ENCODE measurements around the gene C16orf89.

Gene C16orf89

DNA sequence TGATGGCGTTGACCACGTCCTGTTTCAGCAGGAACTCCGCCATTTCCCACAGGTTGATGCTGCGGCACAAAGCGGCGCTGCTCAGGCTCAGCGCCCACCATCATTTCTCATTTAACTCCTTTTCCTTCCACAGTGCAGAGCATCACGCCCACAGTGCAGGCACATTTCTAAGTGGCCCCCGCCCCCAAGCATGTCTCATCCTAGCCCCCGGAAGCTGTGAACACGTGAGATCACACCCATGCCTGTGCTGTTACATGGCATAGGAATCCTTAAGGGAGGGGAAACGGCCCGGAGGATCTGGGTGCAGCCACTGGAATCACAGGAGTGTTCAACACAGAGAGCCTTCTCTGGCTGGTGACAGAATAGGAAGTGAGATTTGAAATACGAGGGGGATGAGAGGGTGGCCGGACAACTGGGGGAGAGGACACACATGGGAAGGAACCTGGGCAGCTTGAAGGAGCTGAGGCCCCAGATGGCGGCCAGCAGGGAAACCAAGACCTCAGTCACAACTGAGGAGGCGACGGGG lies 36.7 kb downstream of the C16orf89 start:
- no peak for DNase-seq (ENCODE audit: low read depth in 2 of 2)

DNA sequence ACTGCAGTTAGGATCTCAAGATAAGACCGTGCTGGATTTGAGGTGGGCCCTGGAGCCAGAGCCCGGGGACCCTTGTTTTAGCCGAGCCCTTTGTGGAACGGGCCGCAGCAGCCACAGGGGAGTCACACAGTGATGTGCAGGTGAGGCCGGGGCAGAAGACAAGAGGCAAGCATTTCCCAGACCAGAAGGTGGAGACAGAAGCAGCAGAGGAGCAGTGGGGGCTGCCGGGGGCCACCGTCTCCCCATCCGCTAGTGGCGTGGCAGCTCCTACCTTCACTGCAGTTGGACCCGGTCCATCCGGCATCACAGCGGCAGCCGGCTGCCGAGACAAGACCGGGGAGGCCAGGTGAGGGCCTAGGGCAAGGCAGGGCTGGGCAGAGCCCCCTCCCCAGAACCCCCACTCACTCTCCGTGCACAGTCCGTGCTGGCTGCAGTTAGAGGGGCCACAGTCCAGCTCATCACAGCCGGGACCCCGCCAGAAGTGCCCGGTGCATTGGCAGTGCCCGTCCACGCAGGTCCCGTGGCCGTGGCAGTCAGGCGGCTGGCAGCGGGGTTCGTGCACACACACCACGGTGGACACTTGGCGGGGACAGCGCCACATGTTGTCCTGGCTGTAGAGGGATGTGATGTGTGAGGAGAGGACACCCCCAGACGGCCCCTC lies 38.1 kb downstream of the C16orf89 start:
- no peak for DNase-seq (ENCODE audit: low read depth in 2 of 2)

DNA sequence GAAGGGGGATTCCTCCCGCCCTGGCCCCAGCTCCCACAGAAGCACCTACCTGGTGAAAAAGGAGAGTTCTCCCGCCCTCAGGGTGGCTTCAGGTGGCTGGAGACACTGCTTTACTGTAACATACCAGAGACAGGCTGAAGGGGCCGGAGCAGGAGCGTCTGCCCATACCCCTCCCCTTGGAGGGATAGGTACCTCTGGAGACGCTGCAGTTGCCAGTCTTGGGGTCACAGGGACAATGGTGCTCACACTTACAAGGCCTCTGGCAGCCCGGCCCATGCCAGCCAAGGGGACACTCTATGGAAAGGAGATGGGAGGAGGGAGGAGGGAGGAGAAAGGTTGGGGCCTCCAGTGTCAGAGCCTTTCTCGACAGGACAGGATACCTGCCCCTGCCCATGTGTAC lies 38.7 kb downstream of the C16orf89 start:
- no peak for DNase-seq (ENCODE audit: low read depth in 2 of 2)

DNA sequence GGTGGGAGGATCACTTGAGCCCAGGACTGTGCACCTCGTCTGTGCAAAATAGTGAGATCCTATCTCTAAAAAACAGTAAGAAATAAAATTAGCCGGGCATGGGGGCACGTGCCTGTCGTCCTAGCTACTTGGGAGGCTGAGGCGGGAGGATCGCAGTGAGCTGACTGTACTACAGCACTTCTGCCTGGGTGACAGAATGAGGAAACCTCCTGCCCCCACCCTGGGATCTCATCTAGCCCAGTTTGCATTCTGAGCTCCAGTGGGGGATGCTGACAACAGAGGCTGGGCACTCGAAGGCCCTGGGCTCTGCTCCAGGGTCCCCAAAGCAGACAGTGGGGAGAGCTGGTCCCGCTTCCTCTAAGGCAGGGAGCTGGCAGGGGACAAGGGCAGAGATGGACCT lies 39.1 kb downstream of the C16orf89 start:
- no peak for DNase-seq (ENCODE audit: low read depth in 2 of 2)

DNA sequence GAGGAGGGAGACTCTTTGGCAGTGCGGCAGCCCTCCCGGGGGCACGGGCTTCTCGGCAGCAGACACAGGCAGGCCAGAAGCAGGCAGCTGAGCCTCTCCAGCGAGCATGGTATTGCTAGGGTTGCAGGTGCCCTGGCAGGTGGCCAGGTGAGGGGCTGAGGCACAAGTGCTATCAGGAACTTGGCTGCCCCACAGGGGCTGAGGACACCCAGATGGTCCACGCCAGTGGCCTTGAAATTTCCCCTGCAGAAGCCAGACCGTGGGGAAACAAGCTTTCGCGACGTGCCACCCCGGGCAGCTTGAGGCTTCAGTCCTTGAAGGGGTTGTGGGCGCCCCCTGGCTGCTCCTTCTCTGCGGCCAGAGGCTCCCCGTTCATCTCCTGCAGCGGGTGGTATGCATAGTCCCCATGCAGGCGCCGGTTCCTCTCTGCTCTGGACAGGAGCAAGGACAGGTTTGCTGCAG lies 40.6 kb downstream of the C16orf89 start:
- no peak for DNase-seq (ENCODE audit: low read depth in 2 of 2)

DNA sequence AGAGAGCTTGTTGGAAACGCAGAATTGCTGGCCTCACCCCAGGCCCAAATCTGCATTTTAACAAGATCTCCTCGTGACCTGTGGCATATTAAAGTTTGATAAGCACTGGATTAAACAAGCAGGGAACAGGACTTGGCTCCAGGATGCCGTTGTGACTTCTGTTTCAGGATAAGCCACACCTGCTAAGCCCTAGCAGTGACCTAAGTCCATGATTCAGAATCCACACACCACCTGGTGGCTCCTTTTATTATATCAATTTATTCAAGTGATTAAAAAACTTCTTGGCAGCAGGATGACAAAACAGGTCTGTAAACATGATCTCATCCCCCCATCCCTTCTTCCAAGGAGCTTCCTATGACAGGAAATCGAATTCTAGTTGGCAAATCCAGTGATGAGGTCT lies 41.1 kb downstream of the C16orf89 start:
- no peak for DNase-seq (ENCODE audit: low read depth in 2 of 2)

DNA sequence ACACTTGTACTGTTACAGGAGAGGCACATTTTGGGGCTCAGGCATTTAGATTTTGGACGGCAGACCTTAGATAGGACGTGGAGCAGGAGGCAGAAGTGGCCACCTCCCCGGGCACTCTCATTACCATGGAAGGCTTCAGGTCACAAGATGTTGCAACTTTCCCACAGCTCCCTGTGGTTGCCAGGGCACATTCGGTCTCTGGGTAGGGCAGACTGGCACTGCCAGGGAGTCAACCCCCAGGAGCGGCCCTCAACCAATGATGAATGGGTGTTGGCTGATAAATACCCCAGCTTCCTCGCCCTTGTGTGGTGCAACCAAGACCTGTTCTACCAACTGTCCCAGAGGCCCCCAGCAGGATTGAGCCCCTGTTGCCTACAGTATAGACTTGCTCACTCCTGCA lies 43.2 kb downstream of the C16orf89 start:
- no peak for DNase-seq (ENCODE audit: low read depth in 2 of 2)

DNA sequence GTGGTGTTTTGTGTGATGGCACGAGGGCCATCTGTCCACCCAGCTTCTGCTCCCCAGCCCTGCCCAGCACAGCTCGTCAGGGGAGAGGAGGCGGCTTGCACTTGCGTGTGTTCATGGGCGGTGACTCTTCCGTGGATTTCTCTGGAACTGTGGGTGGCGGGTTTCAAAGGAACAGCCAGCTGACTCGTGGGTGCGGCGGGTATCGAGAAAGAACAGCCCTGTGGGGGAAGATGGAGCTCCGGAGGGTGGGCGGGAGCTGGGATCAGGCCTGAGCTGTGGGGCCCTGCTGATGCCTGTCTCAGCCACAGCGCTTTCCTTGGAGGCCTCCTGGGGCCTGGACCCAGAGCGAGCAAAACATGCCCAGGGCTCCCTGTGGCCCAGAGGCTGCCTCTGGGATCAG lies 45.2 kb downstream of the C16orf89 start:
- DNase-seq (ENCODE audit: low read depth in 2 of 2) = no peak

DNA sequence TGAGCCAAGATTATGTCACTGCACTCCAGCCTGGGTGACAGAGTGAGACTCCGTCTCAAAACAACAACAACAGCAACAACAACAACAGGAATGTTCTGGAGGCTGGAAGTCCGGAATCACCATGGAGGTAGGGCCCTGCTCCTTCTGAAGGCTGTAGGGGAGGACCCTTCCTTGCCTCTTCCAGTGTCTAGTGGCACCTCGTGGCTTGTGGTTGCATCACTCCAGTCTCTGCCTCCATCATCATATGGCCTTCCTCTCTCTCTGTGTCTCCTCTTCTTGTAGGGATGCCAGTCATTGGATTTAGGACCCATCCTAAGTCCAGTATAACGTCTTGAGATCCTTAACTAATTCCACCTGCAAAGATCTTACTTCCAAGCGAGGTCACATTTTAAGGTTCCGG lies 46.0 kb downstream of the C16orf89 start:
- no peak for DNase-seq (ENCODE audit: low read depth in 2 of 2)

DNA sequence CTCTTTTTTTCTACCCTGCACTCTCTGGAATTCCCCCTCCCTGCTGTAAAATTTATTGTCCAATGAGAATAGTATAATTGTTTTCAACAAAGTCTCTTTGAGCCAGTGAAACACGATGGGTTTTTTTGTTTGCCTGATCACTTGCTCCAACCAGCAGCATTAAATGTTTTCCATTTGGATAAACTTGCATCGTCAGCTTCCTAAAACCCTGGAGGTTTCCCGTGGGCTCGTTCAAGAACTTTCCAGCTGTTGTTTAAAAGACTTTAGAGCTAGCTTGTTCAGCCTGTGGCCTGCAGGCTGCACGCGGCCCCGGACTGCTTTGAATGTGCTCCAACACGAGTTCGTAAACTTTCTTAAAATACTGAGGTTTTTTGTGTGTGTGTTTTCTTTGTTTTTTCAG lies 47.0 kb downstream of the C16orf89 start:
- no peak for DNase-seq (ENCODE audit: low read depth in 2 of 2)

DNA sequence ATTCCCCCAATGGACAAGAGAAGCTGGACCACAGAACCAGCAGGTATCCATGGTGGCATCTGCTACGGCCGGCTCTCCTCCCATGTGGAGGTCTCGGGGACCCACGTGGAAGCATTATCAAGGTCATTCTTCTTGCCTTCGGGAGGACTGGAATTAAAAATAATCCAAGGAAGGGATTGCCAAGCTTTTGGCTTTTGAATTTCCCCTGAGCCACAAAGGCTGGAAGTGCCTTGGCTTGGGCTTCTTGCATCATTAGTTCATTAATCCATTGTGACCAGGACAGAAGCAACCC lies 48.1 kb downstream of the C16orf89 start:
- no peak for DNase-seq (ENCODE audit: low read depth in 2 of 2)

DNA sequence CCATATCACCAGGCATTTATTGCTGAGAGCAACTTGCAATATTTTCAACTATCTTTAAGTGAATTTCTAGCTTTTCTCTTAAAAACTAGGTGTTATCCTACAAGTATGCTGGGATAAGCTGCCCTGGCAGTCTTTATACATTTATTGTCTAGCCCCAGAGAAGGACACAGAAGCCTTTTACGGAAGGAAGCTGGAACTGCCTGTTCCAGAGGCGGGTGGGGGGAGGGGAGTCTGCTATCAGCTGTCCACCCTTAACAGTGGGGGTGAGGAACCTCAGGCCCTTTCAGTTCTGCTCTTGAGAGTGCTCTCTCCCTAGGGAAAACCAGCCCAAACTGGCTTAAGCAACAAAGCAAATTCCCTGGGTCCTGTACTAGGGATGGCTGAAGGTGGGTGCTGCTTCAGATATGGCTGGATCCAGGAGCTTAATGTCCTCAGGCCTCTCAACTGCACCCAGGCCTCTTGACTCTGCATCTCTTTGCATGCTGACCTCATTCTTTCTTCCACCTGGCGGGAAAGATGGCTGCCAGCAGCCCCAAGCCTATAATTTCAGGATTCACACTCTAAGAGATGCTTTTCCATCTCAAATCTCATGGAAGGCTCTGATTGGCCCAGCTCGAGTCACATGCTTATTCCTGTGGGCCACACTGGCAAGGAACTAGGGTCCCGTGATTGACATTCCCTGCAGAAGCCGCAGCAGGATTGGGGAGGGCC lies 48.6 kb downstream of the C16orf89 start:
- no peak for DNase-seq (ENCODE audit: low read depth in 2 of 2)

DNA sequence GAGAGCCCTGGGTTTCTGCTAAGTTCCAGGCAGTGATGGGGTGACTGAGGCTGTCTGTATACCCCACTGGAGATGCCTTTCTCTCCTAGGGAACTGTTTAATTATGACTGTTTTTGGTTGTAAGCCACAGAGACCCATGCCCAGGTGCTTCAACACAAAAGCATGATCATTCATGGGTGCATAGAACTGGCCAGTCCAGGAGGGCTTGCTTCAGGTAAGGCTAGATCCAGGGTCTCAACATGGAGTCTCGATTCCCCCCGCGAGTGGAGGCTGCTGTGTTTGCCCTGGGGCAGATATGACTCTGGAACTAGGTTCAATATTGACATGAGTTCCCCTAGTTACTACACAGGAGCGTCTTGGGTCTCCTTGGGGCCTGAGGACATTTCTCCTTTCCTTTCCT lies 49.9 kb downstream of the C16orf89 start:
- no peak for DNase-seq (ENCODE audit: low read depth in 2 of 2)

DNA sequence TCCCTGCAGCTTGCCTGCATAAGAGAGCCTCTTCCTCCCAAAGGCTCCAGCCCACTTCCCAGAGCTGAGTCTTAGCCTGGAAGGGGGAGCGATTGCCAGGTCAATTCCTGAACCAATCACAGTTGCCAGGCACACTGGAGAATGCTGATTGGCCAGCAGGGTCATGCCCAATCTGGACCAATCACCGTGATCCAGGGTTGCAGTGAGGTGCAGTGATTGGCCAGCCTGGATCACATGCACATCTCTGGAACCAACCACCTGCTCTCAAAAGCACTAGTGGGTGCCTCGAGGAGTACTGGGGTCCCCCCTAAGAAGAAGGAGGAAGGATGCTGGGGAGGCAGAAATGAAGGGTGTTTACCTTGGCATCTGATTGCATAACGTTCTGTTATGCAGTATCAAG lies 50.4 kb downstream of the C16orf89 start:
- DNase-seq (ENCODE audit: low read depth in 2 of 2) = no peak

DNA sequence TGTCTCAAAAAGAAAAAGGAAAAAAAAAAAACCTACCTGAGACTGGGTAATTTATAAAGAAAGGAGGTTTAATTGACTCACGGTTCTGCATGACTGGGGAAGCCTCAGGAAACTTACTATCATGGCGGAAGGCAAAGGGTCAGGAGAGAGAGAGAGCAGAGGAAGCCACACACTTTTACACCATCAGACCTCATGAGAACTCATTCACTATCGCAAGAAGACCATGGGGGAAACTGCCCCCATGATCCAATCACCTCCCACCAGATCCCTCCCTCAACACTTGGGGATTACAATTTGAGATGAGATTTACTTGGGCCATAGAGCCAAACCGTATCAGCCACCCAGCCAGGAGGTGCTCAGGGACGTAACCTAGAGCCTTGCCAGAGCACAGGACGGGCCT lies 52.9 kb downstream of the C16orf89 start:
- no peak for DNase-seq (ENCODE audit: low read depth in 2 of 2)

DNA sequence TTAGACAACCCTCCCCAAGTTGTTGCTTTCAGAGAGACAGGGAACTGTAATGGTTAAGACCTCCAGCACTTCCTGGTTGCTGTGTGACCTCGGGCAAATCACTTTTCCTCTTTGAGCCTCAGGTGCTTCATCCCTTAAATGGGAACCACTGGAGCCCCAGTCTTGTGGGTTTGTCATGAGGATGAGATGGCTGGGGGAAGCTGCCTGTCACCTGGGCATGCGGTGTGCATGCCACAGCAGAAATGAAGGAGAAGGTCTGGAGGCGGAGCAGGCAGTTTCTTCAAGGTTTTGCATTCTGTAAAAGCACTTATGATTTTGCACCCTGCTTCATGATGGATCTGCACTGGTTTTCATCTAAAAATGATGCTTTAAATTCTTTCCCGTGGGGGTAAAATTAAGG lies 54.1 kb downstream of the C16orf89 start:
- DNase-seq (ENCODE audit: low read depth in 2 of 2) = no peak

DNA sequence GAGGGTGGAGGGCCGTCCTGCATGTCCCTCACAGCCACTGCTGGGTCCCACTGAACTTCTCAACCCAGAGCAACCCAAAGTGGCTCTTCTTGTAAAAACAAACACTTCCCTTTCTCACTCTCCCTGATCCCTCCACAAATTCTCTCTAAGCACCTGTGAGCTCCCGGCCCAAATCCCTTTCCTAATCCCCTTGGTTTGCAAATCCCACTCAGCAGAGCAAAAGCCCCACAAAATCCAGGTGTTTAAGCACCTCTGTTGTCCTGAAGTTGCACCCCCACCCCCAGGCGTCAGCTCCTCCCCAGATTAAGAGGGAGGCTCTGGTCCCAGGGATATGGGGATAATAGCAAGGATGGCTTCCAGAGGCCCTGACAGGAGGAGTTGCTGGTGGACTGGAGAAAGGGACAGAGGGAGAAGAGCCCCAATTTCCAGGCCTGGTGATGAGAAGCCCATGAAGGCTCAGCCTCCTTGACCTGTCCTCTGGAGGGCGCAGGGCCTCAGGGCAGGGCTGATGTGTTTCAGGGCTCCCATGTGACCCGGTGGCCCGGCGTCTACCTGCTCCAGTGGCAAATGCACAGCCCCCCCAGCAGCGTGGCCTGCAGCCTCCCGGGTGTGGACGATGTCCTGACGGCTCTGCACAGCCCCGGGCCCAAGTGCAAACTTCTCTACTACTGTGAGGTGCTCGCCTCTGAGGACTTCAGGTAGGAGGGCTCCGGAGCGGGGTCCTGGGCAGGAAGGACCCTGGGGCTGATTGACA lies 55.0 kb downstream of the C16orf89 start:
- DNase-seq (ENCODE audit: low read depth in 2 of 2) = no peak

DNA sequence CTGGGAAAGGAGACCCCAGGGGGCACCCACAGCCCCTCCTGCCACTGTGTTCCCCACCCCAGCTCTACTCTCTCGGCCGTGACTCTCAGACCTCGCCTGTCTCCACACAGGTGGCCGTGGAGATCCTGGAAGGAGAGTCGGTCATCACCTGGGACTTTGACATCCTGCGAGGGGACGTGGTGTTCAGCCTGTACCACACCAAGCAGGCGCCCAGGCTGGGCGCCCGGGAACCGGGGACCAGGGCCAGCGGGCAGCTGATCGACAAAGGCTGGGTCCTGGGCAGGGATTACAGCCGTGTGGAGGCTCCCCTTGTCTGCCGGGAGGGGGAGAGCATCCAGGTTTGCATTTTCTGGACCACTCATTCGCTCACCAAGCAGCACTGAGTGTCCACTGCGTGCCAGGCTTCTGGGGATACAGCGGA lies 57.4 kb downstream of the C16orf89 start:
- DNase-seq (ENCODE audit: low read depth in 2 of 2) = no peak

DNA sequence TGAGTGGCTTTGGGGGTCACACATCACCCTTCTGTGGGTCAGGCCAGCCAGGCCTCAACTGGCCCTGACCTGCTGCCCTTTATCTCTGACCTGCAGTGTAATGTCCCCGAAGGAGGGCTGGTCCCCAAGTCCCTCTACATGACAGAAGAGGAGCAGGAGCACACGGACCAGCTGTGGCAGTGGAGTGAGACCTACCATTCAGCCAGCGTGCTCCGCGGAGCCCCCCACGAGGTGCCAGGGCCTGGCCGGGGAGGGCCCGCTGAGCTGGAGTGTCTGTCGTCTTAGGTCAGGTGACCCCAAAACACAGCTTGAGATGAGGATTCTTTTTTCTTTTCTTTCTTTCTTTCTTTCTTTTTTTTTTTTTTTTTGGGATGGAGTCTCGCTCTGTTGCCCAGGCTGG lies 58.5 kb downstream of the C16orf89 start:
- no peak for DNase-seq (ENCODE audit: low read depth in 2 of 2)

DNA sequence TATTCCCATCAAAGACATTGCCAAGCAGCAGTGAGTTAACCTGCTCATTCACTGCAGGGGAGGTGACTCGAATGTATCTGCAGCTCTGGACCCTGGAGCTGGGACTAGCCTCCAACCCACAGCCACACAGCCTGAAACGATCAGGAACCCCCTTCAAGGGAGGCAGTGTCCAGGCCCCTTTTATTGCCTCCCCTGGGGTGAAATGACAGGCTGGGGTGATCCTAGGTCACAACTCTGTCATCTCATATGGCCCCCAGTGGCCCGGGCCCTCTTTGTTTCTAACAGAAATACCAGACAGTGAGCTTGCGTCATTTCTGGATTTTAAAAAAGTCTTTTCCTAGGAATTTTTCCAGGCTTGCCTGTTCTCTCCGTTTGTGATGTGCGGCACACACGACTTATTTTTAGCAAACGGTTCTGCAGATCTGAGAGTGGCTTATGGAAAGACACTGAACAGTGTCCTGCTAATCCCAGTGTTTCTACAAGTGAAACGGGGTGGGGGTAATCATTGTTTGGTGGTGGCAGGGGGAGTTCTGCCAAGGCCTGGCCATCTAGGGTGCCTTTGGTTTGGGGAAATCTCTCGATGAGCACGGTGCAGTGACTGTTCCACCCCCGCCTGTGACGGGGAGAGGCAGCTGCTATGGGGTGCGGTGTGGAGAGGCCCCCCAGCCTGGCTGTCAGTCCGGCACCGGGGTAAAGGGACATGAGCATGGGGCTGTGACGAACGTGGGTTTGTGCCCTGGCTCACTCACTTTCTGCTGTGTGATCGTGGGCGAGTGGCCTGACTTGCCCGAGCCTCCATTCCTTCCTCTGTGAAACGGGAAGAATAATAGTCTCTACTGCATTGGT lies 59.2 kb downstream of the C16orf89 start:
- DNase-seq (ENCODE audit: low read depth in 2 of 2) = no peak

DNA sequence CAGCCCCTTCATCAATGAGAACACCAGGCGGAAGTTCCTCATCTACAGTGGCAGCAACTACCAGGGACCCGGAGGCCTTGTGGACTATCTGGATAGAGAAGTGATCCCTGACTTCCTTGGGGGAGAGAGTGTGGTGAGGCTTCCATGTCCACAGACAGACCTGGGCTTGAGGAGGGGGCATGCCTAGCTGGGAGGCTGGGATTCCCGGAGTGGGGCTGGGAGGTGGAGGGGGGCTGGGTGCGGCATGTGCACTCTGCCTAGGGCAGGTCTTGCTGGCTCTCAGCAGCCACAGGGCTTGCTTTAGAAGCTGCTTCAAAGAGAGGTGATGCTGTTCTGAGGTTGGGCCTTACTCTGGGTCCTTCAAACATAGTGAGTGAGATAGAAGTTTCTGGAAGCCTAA lies 59.8 kb downstream of the C16orf89 start:
- DNase-seq (ENCODE audit: low read depth in 2 of 2) = no peak

DNA sequence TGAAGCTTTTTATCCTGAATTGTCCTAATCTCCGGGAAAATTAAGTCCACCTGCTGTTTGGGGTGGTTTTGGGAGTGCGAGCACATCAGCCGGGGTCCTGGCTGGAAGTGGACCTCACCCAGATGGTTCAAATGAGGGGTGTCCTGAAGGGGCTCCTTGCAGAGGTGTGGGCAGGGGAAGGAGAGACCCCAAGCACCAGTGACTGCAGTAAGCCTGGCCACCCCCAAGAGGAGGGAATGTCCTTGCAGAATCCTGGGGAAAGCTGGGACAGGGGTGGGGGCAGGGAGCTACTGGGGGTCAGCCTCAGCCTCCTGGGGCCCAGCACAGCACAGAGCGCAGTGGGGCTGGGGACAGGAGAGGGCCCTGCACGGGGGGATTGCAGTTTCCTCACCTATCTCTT lies 61.4 kb downstream of the C16orf89 start:
- DNase-seq (ENCODE audit: low read depth in 2 of 2) = no peak
